A549 treated with DMSO at 1 μM for 4 hours (cell line): ENCODE results near the gene SFXN1. TPM values are rescaled to one million over a fixed set of nuclear protein-coding genes. Genes with fewer than 3 reads are reported as not detected.

Experiments
- total RNA-seq: library from RNA; stranded (reverse); fragments of 200-300 nt; extraction: Qiagen RNA extraction; gene quantifications from 5 replicates; pipeline ENCODE4 v1.2.3, GENCODE V29; 2022; ENCODE audit warnings: low read depth

Gene SFXN1, protein sequence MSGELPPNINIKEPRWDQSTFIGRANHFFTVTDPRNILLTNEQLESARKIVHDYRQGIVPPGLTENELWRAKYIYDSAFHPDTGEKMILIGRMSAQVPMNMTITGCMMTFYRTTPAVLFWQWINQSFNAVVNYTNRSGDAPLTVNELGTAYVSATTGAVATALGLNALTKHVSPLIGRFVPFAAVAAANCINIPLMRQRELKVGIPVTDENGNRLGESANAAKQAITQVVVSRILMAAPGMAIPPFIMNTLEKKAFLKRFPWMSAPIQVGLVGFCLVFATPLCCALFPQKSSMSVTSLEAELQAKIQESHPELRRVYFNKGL
- 95.6 to 121 TPM (median 102 TPM) in 5 replicates for total RNA-seq

DNA sequence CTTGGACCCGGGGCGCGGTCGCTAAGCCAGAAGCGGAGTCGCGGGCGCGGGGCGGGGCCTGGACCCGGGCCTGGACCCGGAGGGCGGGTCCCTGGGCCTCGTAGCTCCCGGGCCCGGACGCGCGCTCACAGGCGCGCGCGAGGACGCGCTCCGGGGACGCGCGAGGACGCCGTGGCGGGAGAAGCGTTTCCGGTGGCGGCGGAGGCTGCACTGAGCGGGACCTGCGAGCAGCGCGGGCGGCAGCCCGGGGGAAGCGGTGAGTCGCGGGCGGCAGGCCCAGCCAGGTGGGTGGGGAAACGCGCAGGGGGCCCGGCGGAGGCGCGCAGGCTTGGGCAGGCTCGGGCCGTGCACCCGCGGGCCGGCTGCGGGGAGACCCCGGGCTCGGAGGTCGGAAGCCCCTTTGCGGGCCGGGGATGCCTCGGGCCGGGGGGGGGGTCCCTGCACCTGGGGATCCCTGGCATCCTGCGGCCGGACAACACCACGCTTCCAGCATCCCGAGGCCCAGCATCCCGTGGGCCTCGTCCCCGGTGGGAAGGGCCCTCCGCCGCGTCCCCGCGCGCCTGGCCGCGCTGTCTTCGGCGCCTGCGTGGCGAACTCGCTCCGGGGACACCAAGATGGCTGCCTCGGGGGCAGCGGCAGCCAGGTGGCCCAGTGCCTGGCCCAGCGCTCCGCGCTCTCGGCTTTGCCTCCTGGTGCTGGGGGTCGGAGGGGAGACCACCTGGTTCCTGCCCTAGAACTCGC is at the start of gene SFXN1:
TSS of gene SFXN1 (plus strand) at position 177 of the 741 bp plus-strand sequence. CDS start 13,544 bp downstream, outside the sequence.

GRCh38 chr5:175444060-175444904 is 34.1 kb upstream of the SFXN1 start, which contains the start of gene DRD1:
DRD1 (minus strand) TSS chr5:175444182; CDS start chr5:175443099, 1,083 bp downstream.

Other genes starting within 250 kb of the SFXN1 start
- gene DRD1, start 34.4 kb upstream of the SFXN1 start, total RNA-seq, result 0.77 to 1.3 TPM (median 0.95 TPM) in 5 replicates
- 0.49 to 0.89 TPM (median 0.79 TPM) in 5 replicates for gene HRH2, start 179.5 kb downstream of the SFXN1 start, total RNA-seq